Stomach (tissue), 19 donors: Measurements from ENCODE around the gene WDR27. TPM values are rescaled to one million over a fixed set of nuclear protein-coding genes. Genes with fewer than 3 reads are reported as not detected.

ENCODE experiments used
- DNase-seq, 2 donors: peaks; one replicate each; pipeline versions ENCODE4 v3.0.0 to v3.0.0-alpha.2; 2013 to 2019
- H3K27ac ChIP-seq, 5 donors: fragments of 200-600 bp in 4 of 5; sonication (generic) in 4 of 5; one replicate each; pipeline ENCODE4 v1.5.1; 2013 to 2019; ENCODE audit warnings: mild to moderate bottlenecking in 1 of 5, moderate library complexity in 1 of 5
- H3K27me3 ChIP-seq, 3 donors: fragments of 200-600 bp; sonication (generic); one replicate each; pipeline ENCODE4 v1.5.1; 2017 to 2019; ENCODE audit warnings: mixed run types in 1 of 3
- H3K36me3 ChIP-seq, 4 donors: fragments of 200-600 bp; sonication (generic); 1 replicate in 3 of 4; 2 replicates in 1 of 4; pipeline ENCODE4 v1.5.1; 2016 to 2019
- H3K4me1 ChIP-seq, 4 donors: fragments of 200-600 bp; sonication (generic); one replicate each; pipeline ENCODE4 v1.5.1; 2016 to 2019
- H3K4me3 ChIP-seq, 4 donors: fragments of 200-600 bp; sonication (generic) in 3 of 4; one replicate each; pipeline ENCODE4 v1.5.1; 2016 to 2019; ENCODE audit warnings: mild to moderate bottlenecking in 1 of 4
- H3K9me3 ChIP-seq, 4 donors: fragments of 200-600 bp; sonication (generic); one replicate each; pipeline ENCODE4 v1.5.1; 2016 to 2019
- EP300 ChIP-seq: sonication (generic); formaldehyde crosslinking; IDR thresholded peaks from one replicate; pipeline ENCODE4 v1.6.1; 2017; ENCODE audit warnings: antibody characterized with exemption
- POLR2A ChIP-seq, 4 donors: fragments of 450-650 bp; IDR thresholded peaks; one replicate each; pipeline ENCODE4 v1.6.1; 2016; ENCODE audit warnings: antibody characterized with exemption in 4 of 4, control low read depth in 2 of 4, mild to moderate bottlenecking in 1 of 4, moderate library complexity in 1 of 4
- POLR2AphosphoS5 ChIP-seq, 3 donors: sonication (generic); formaldehyde crosslinking; IDR thresholded peaks; one replicate each; pipeline ENCODE4 v1.6.1; 2016; ENCODE audit warnings: antibody characterized with exemption in 3 of 3
- WGBS, 5 donors: extraction: QIAGEN DNeasy Blood & Tissue Kit in 3 of 5; methylation state at CpG; one replicate each; pipeline versions ENCODE4 v1.1.5 to v1.1.7; 2013 to 2018; 5-methylcytosine and 5-hydroxymethylcytosine counted together
- intact Hi-C: fragments of 100-400 bp; cut with DNase I; formaldehyde crosslinking; loops from one replicate; pipeline ENCODE4 v1.15.1; 2023; ENCODE audit warnings: low total_unique reads
- long read RNA-seq, 10 donors: transcript quantifications; one replicate each; lab custom pipeline, GENCODE V29; 2026
- polyA plus RNA-seq, 3 donors: library from polyadenylated mRNA; stranded (reverse); fragments of 200-250 nt; gene quantifications; one replicate each; pipeline ENCODE4 v1.2.3, GENCODE V29; 2013
- total RNA-seq, 5 donors: library from RNA; depleted of rRNA; stranded (reverse); fragments of >200 nt; gene quantifications; one replicate each; pipeline versions ENCODE4 v1.1.0 to v1.2.3, GENCODE V29; 2014 to 2016
- TF ChIP-seq, protein P1 (sequence below), 7 experiments: fragments of 450-650 bp in 4 of 7; fragments of 200-600 bp in 3 of 7; sonication (generic) in 3 of 7; IDR thresholded peaks; one replicate each; pipeline ENCODE4 v1.5.1; 2016 to 2019; ENCODE audit warnings: antibody characterized with exemption in 7 of 7, control low read depth in 2 of 7, mild to moderate bottlenecking in 1 of 7
- donor health status: healthy with polysubstance abuse.
- donor health status: Bipolar disorder and iron deficiency.
- donor health status: healthy.

The WDR27 gene
- 100 to 1,000 TPM in 1 of 5 donors, 10 to 100 TPM in 4; 30.4 to 271 (median 53.1) TPM for total RNA-seq
- polyA plus RNA-seq, result 10 to 100 TPM in 1 of 3 donors, 1 to 10 TPM in 2; 4.9 to 22.8 (median 5.5) TPM
- long read RNA-seq, donor 1, partial matches to known transcripts, result 0 of 1 reads
- long read RNA-seq, donor 1, other reads (novel, unspliced or antisense), result 0 of 1 reads
- long read RNA-seq, donor 2, result 0 reads
- long read RNA-seq, donor 3, partial matches to known transcripts, result 0 of 3 reads
- long read RNA-seq, donor 3, other reads (novel, unspliced or antisense), result 0 of 3 reads
- long read RNA-seq, donor 4, result 0 reads
- long read RNA-seq, donor 5, transcript WDR27-211 (3 exons, 3,175 nt), result major isoform, 5 of 12 reads
- long read RNA-seq, donor 5, partial matches to known transcripts, result 6 of 12 reads
- long read RNA-seq, donor 5, other reads (novel, unspliced or antisense), result 0 of 12 reads
- long read RNA-seq, donor 6, transcript WDR27-205 (4 exons, 951 nt), result major isoform, 8 of 22 reads
- long read RNA-seq, donor 6, partial matches to known transcripts, result 10 of 22 reads
- long read RNA-seq, donor 6, other reads (novel, unspliced or antisense), result 0 of 22 reads
- long read RNA-seq, donor 7, partial matches to known transcripts, result 5 of 6 reads
- long read RNA-seq, donor 7, other reads (novel, unspliced or antisense), result 0 of 6 reads
- long read RNA-seq, donor 8, partial matches to known transcripts, result 5 of 6 reads
- long read RNA-seq, donor 8, other reads (novel, unspliced or antisense), result 0 of 6 reads
- long read RNA-seq, donor 9, partial matches to known transcripts, result 7 of 7 reads
- long read RNA-seq, donor 9, other reads (novel, unspliced or antisense), result 0 of 7 reads
- long read RNA-seq, donor 10, partial matches to known transcripts, result 8 of 8 reads
- long read RNA-seq, donor 10, other reads (novel, unspliced or antisense), result 0 of 8 reads

DNA sequence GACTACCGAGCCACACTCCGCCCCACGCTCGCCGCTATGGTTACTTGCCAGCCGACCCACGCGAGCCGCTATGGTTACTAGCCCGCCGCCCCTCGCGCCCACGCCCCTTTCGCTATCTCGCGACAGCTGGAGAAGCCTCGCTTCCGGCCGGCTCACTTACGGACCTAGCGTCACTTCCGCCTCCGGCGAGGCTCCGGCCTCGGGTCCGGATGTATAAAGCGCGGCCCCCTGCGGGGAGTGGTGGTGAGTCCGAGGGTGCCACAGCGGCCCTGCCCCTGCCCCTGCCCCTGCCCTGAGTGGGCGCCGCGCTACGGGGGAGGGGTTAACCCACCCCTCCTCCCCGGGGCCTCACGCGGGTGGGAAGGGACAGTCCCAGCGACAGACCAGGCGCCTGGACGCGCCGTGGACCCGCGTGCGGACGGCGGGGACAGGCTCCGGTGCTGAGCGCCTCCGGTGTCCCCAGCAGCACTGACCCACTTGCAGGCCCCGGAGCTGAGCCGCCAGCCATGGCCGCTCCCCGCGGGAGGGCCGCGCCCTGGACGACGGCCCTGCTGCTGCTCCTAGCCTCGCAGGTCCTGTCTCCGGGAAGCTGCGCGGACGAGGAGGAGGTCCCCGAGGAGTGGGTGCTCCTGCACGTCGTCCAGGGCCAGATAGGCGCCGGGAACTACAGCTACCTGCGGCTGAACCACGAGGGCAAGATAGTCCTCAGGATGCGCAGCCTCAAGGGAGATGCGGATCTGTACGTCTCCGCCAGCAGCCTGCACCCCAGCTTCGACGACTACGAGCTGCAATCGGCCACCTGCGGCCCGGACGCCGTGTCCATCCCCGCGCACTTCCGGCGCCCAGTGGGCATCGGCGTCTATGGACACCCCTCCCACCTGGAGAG, at the start of gene WDR27, which contains the start of gene C6orf120:
Gene WDR27, minus strand, starts transcription at position 76 of the 886 bp plus-strand sequence. CDS start 13,024 bp downstream, outside the sequence.
Gene C6orf120, plus strand, starts transcription at position 173 of the 886 bp plus-strand sequence. Its CDS starts 334 bp downstream, at position 507.
- TF ChIP-seq POLR2AphosphoS5 (IDR thresholded peaks at IDR 0.05) (peak; percentile 94 to 99 (median 97)), EP300 (no peak), POLR2A (IDR thresholded peaks at IDR 0.05) (peak in 2 of 4 donors; percentile 81 to 91)
- TF ChIP-seq, protein P1, sequence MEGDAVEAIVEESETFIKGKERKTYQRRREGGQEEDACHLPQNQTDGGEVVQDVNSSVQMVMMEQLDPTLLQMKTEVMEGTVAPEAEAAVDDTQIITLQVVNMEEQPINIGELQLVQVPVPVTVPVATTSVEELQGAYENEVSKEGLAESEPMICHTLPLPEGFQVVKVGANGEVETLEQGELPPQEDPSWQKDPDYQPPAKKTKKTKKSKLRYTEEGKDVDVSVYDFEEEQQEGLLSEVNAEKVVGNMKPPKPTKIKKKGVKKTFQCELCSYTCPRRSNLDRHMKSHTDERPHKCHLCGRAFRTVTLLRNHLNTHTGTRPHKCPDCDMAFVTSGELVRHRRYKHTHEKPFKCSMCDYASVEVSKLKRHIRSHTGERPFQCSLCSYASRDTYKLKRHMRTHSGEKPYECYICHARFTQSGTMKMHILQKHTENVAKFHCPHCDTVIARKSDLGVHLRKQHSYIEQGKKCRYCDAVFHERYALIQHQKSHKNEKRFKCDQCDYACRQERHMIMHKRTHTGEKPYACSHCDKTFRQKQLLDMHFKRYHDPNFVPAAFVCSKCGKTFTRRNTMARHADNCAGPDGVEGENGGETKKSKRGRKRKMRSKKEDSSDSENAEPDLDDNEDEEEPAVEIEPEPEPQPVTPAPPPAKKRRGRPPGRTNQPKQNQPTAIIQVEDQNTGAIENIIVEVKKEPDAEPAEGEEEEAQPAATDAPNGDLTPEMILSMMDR (IDR thresholded peaks at IDR 0.05), result no peak
- peak within 1 kb of the TSS; percentile 89 to 97 (median 94) for H3K4me3 ChIP-seq
- no peaks in the 10 kb centered on the region for H3K27me3 ChIP-seq
- peak within 1 kb of the TSS; percentile 91 to 99 (median 97) for H3K27ac ChIP-seq
- intact Hi-C loops, result no loop called here
- DNase-seq, result peak; percentile 97 to 99
- 0 to 1% (median 0%) methylated on average over 14 to 92 of the region's 92 CpGs for WGBS, 5 donors
- peaks cover 0 to 29% (median 10%) of the 10 kb centered on the region in 4 donors for H3K36me3 ChIP-seq
- H3K9me3 ChIP-seq, result no peaks in the 10 kb centered on the region
- peaks cover 19 to 57% (median 47%) of the 10 kb centered on the region in 4 donors for H3K4me1 ChIP-seq

- 84 to 95% (median 92%) methylated on average over 1 of the region's 1 CpG for WGBS, 5 donors
- H3K27ac ChIP-seq, result no peak overlapping the region
- no peak overlapping the region for H3K4me3 ChIP-seq
- no peaks in the 10 kb centered on the region for H3K36me3 ChIP-seq
- DNase-seq, result no peak
- intact Hi-C loops, result no loop called here
- H3K9me3 ChIP-seq, result peaks cover 0 to 4% (median 0%) of the 10 kb centered on the region in 4 donors
- TF ChIP-seq EP300 (no peak), POLR2AphosphoS5 (IDR thresholded peaks at IDR 0.05) (no peak), POLR2A (IDR thresholded peaks at IDR 0.05) (no peak)
- TF ChIP-seq, protein P1 (IDR thresholded peaks at IDR 0.05), result no peak
- peaks cover 6 to 18% (median 11%) of the 10 kb centered on the region in 4 donors for H3K4me1 ChIP-seq
- no peaks in the 10 kb centered on the region for H3K27me3 ChIP-seq
Observed at GRCh38 chr6:169746556-169746955, 44.7 kb upstream of the WDR27 start.

DNA sequence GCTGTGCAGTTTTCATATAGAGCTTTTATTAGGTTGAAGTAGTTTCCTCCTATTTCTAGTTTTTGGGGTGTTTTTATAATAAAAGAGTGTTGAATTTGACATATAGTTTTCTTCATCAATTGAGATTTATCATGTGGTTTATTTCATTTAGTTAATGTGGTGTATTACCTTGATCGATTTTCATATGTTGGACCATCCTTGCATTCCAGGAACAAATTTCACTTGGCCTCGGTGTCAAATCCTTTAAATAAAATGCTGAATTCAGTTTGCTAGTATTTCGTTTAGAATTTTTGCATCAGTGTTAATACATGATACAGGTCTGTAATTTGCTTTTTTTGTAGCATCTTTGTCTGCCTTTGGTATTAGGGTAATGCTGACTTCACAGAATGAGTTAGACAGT, 43.6 kb upstream of the WDR27 start:
- intact Hi-C loops, result no loop called here
- WGBS, 5 donors, result 86 to 91% (median 88%) methylated on average over 3 of the region's 3 CpGs
- Histone ChIP-seq H3K27ac (no peak overlapping the region), H3K4me1 (peaks cover 3 to 12% (median 7%) of the 10 kb centered on the region in 4 donors), H3K27me3 (no peaks in the 10 kb centered on the region), H3K4me3 (no peak overlapping the region), H3K36me3 (no peaks in the 10 kb centered on the region), H3K9me3 (peaks cover 0 to 4% (median 0%) of the 10 kb centered on the region in 4 donors)
- DNase-seq, result no peak
- TF ChIP-seq, protein P1 (IDR thresholded peaks at IDR 0.05), result no peak
- TF ChIP-seq POLR2A (IDR thresholded peaks at IDR 0.05) (no peak), EP300 (no peak), POLR2AphosphoS5 (IDR thresholded peaks at IDR 0.05) (no peak)
